DOHH2 (cell line): ENCODE measurements around the gene SLC25A53.

Experiments
- H3F3A ChIP-seq: fragments of 200-600 bp; sonication (generic), shearing (Covaris generic); 2 replicates; pipeline ENCODE4 v1.6.0; 2016; ENCODE audit warnings: antibody characterized with exemption, mild to moderate bottlenecking; ENCODE audit not compliant: control insufficient read depth, insufficient read depth
- H3K27ac ChIP-seq: fragments of 200-600 bp; sonication (generic); 2 replicates; pipeline ENCODE4 v1.5.1; 2014; ENCODE audit warnings: low read depth, mild to moderate bottlenecking, low read length, moderate library complexity
- H3K27me3 ChIP-seq: fragments of 200-600 bp; sonication (generic); 2 replicates; pipeline ENCODE4 v1.6.1; 2014; ENCODE audit warnings: mild to moderate bottlenecking, low read length, mixed read lengths; ENCODE audit not compliant: control insufficient read depth
- H3K36me3 ChIP-seq: fragments of 200-600 bp; sonication (generic); 2 replicates; pipeline ENCODE4 v1.6.1; 2014; ENCODE audit warnings: mild to moderate bottlenecking, low read length, moderate library complexity, mixed read lengths; ENCODE audit not compliant: control insufficient read depth
- H3K4me1 ChIP-seq: fragments of 200-600 bp; sonication (generic); 2 replicates; pipeline ENCODE4 v1.6.1; 2014; ENCODE audit warnings: mild to moderate bottlenecking, low read length, mixed read lengths; ENCODE audit not compliant: control insufficient read depth
- H3K4me2 ChIP-seq: fragments of 200-600 bp; sonication (generic); 2 replicates; pipeline ENCODE4 v1.6.0; 2014; ENCODE audit warnings: mild to moderate bottlenecking, low read length, moderate library complexity
- H3K4me3 ChIP-seq: fragments of 200-600 bp; sonication (generic); 2 replicates; pipeline ENCODE4 v1.5.1; 2014; ENCODE audit warnings: mild to moderate bottlenecking, low read length, mixed read lengths
- H3K79me2 ChIP-seq: fragments of 200-600 bp; sonication (generic); 2 replicates; pipeline ENCODE4 v1.6.1; 2014; ENCODE audit warnings: mild to moderate bottlenecking, low read length, mixed read lengths; ENCODE audit not compliant: control insufficient read depth
- H3K9me2 ChIP-seq: fragments of 200-600 bp; sonication (generic); replicated peaks from 2 replicates; pipeline ENCODE4 v1.6.1; 2014; ENCODE audit warnings: mild to moderate bottlenecking, low read length, mixed read lengths; ENCODE audit not compliant: control insufficient read depth
- H3K9me3 ChIP-seq: fragments of 200-600 bp; sonication (generic); 2 replicates; pipeline ENCODE4 v1.6.1; 2014; ENCODE audit warnings: antibody characterized with exemption, low read length, mixed read lengths; ENCODE audit not compliant: control insufficient read depth, insufficient read depth
- H4K20me1 ChIP-seq: fragments of 200-600 bp; sonication (generic); 2 replicates; pipeline ENCODE4 v1.6.0; 2014; ENCODE audit warnings: low read depth, mild to moderate bottlenecking, antibody characterized with exemption, low read length, moderate library complexity; ENCODE audit not compliant: control insufficient read depth, insufficient read depth
- EZH2phosphoT487 ChIP-seq: fragments of 200-600 bp; sonication (generic); IDR thresholded peaks from 2 replicates; pipeline ENCODE4 v1.6.1; 2017; ENCODE audit warnings: borderline replicate concordance, mild to moderate bottlenecking, antibody characterized with exemption, low read length, moderate library complexity, mixed read lengths
- TF ChIP-seq, protein P1 (sequence below): fragments of 200-600 bp; sonication (generic); IDR thresholded peaks from one replicate; pipeline ENCODE4 v1.5.1; 2014; ENCODE audit warnings: antibody characterized with exemption, mild to moderate bottlenecking, low read depth, low read length; ENCODE audit not compliant: poor library complexity, severe bottlenecking

Gene SLC25A53

GRCh38 chrX:104108955-104109354 lies 47.9 kb downstream of the SLC25A53 start:
- Histone ChIP-seq H3K4me1 (peaks cover 21% of the 10 kb centered on the region), H3K79me2 (peaks cover 5% of the 10 kb centered on the region; the same call in 1 of the 2 replicates), H3K36me3 (no peaks in the 10 kb centered on the region), H3K27me3 (no peaks in the 10 kb centered on the region), H3K4me2 (no peak overlapping the region), H4K20me1 (no peaks in the 10 kb centered on the region), H3K9me2 (no peaks in the 10 kb centered on the region), H3K9me3 (no peaks in the 10 kb centered on the region), H3K4me3 (no peak overlapping the region), H3K27ac (no peak overlapping the region), H3F3A (no peaks in the 10 kb centered on the region)
- TF ChIP-seq EZH2phosphoT487: no peak

DNA sequence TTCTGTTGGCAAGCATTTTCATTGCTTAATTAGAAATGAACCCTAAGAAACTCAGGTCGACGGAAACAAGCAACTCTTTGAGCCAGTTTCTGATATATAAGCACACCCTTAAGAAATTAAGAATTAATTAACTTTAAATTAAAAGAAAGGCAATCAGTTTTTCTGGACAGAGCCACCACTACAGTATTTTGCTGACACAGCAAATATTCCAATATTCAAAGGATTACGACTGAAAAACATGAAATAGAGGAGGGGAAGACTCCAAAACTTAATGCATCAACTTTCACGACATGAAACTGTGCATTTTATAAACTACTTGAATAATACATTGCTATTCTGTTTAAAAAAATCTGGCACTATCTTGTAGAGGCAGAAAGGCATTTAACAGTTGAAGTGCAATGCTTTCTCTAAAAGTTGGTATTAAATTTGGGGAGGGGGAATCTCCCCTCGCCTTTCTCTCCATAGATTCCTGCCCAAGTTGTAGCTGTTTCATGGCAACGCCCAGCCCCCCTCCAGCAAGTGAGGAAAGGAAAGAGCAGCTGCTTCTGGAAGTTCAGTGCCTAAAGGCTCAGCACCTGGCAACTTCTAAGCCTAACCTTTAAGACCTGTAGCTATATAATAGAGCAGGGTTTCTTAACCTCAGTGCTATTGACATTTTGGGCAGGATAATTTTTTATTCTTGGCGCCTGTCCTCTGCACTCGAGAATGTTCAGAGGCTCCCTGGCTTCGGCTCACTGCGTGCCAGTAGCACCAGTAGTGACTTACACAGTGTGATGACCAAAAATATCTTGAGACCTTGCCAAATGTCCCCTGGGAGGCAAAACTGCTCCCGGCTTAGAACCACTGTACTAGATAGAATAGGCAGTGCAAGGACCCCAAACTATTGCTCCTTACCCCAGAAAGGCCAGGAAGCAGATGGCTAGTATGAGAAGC lies 51.2 kb downstream of the SLC25A53 start:
- H3K4me1 ChIP-seq: peaks cover 2% of the 10 kb centered on the region
- no peak overlapping the region for H3K4me3 ChIP-seq
- H4K20me1 ChIP-seq: no peaks in the 10 kb centered on the region
- no peaks in the 10 kb centered on the region for H3K79me2 ChIP-seq
- TF ChIP-seq, protein P1, sequence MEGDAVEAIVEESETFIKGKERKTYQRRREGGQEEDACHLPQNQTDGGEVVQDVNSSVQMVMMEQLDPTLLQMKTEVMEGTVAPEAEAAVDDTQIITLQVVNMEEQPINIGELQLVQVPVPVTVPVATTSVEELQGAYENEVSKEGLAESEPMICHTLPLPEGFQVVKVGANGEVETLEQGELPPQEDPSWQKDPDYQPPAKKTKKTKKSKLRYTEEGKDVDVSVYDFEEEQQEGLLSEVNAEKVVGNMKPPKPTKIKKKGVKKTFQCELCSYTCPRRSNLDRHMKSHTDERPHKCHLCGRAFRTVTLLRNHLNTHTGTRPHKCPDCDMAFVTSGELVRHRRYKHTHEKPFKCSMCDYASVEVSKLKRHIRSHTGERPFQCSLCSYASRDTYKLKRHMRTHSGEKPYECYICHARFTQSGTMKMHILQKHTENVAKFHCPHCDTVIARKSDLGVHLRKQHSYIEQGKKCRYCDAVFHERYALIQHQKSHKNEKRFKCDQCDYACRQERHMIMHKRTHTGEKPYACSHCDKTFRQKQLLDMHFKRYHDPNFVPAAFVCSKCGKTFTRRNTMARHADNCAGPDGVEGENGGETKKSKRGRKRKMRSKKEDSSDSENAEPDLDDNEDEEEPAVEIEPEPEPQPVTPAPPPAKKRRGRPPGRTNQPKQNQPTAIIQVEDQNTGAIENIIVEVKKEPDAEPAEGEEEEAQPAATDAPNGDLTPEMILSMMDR: no peak
- TF ChIP-seq EZH2phosphoT487: no peak
- no peaks in the 10 kb centered on the region for H3F3A ChIP-seq
- no peaks in the 10 kb centered on the region for H3K9me2 ChIP-seq
- no peaks in the 10 kb centered on the region for H3K27me3 ChIP-seq
- H3K9me3 ChIP-seq: no peaks in the 10 kb centered on the region
- no peak overlapping the region for H3K27ac ChIP-seq
- H3K4me2 ChIP-seq: no peak overlapping the region
- no peaks in the 10 kb centered on the region for H3K36me3 ChIP-seq

GRCh38 chrX:104104676-104105075 lies 52.1 kb downstream of the SLC25A53 start:
- H3K4me3 ChIP-seq: no peak overlapping the region
- no peaks in the 10 kb centered on the region for H3K9me3 ChIP-seq
- no peaks in the 10 kb centered on the region for H3K79me2 ChIP-seq
- no peaks in the 10 kb centered on the region for H3F3A ChIP-seq
- no peak overlapping the region for H3K4me2 ChIP-seq
- no peaks in the 10 kb centered on the region for H4K20me1 ChIP-seq
- no peaks in the 10 kb centered on the region for H3K36me3 ChIP-seq
- TF ChIP-seq, protein P1: no peak
- TF ChIP-seq EZH2phosphoT487: no peak
- H3K27ac ChIP-seq: no peak overlapping the region
- no peaks in the 10 kb centered on the region for H3K27me3 ChIP-seq
- H3K4me1 ChIP-seq: no peaks in the 10 kb centered on the region
- no peaks in the 10 kb centered on the region for H3K9me2 ChIP-seq

- Histone ChIP-seq H4K20me1 (no peaks in the 10 kb centered on the region), H3K4me3 (no peak overlapping the region), H3K4me2 (no peak overlapping the region), H3K4me1 (0 out of 2 replicates have a peak, but pooled peaks cover 3% of the 10 kb centered on the region), H3K9me3 (no peaks in the 10 kb centered on the region), H3K27ac (no peak overlapping the region), H3K79me2 (no peaks in the 10 kb centered on the region), H3F3A (no peaks in the 10 kb centered on the region), H3K27me3 (no peaks in the 10 kb centered on the region), H3K9me2 (no peaks in the 10 kb centered on the region), H3K36me3 (no peaks in the 10 kb centered on the region)
- TF ChIP-seq, protein P1: no peak
- TF ChIP-seq EZH2phosphoT487: no peak
Observed at GRCh38 chrX:104098919-104099318, 57.9 kb downstream of the SLC25A53 start.
